GM12878 (cell line): ENCODE data around the gene SLC9C1. TPM values are rescaled to one million over a fixed set of nuclear protein-coding genes. Genes with fewer than 3 reads are reported as not detected.

Source experiments
- ATAC-seq: fragments of 200-7000 bp; cut with Tn5 transposase; 3 replicates; pipeline ENCODE4 v1.9.1; 2020; ENCODE audit warnings: mild to moderate bottlenecking, moderate library complexity
- BruUV-seq: library from RNA; stranded (reverse); fragments of 400-500 nt; replicated peaks from 2 replicates; lab custom pipeline; 2021; lab: Mats Ljungman, UMichigan
- CTCF ChIA-PET: fragments of 300-600 bp; sonication (Branson Sonifier 250); formaldehyde crosslinking; extraction: SDS; loops from one replicate; lab custom pipeline; 2021; ENCODE audit warnings: inconsistent platforms; lab: Yijun Ruan, JAX
- POLR2A ChIA-PET: fragments of 350-600 bp; formaldehyde crosslinking; extraction: SDS; loops from one replicate; lab custom pipeline; 2021; ENCODE audit warnings: inconsistent platforms; lab: Charles Lee
- RAD21 ChIA-PET: fragments of 300-600 bp; sonication (Branson Sonifier 250); formaldehyde crosslinking; loops from one replicate; lab custom pipeline; 2023; ENCODE audit warnings: antibody characterized with exemption; ENCODE audit not compliant: unreplicated experiment; lab: Charles Lee
- SMC1A ChIA-PET: fragments of 300-600 bp; sonication (Branson Sonifier 250); formaldehyde crosslinking; loops from one replicate; lab custom pipeline; 2023; ENCODE audit not compliant: unreplicated experiment, uncharacterized antibody; lab: Charles Lee
- DNase-seq: peaks from one replicate; pipeline ENCODE4 v3.0.0-alpha.2; 2011; ENCODE audit warnings: low read depth, low spot score
- FAIRE-seq: peaks from 3 replicates; lab custom pipeline; 2011; peaks lifted over from hg19 to GRCh38; lab: Jason Lieb, UNC
- H2AFZ ChIP-seq: 2 replicates; pipeline ENCODE4 v1.6.0; 2011; ENCODE audit warnings: low read depth, low read length, control low read depth; ENCODE audit not compliant: control insufficient read depth
- H3K27ac ChIP-seq: 2 replicates; pipeline ENCODE4 v1.5.1; 2011; ENCODE audit warnings: control low read depth; ENCODE audit not compliant: control insufficient read depth, insufficient read depth
- H3K27me3 ChIP-seq, 2 experiments: replicated peaks in 1 of 2; 2 replicates each; pipeline versions ENCODE4 v1.6.0 to v1.6.1; 2011; ENCODE audit warnings: low read length in 1 of 2; ENCODE audit not compliant: control insufficient read depth in 2 of 2, insufficient read depth in 2 of 2
- H3K36me3 ChIP-seq, 2 experiments: 2 replicates each; pipeline ENCODE4 v1.5.1; 2011; ENCODE audit warnings: low read length in 1 of 2; ENCODE audit not compliant: control insufficient read depth in 2 of 2, insufficient read depth in 2 of 2
- H3K4me1 ChIP-seq: 2 replicates; pipeline ENCODE4 v1.6.1; 2011; ENCODE audit warnings: mild to moderate bottlenecking, low read length, moderate library complexity, mixed read lengths; ENCODE audit not compliant: control insufficient read depth, insufficient read depth
- H3K4me2 ChIP-seq: 2 replicates; pipeline ENCODE4 v1.6.0; 2011; ENCODE audit warnings: control low read depth; ENCODE audit not compliant: control insufficient read depth, insufficient read depth
- H3K4me3 ChIP-seq: fragments of 200-600 bp; sonication (generic); 2 replicates; pipeline ENCODE4 v1.5.1; 2016
- H3K79me2 ChIP-seq: 2 replicates; pipeline ENCODE4 v1.6.0; 2011; ENCODE audit warnings: low read length; ENCODE audit not compliant: control insufficient read depth, insufficient read depth
- H3K9ac ChIP-seq: 2 replicates; pipeline ENCODE4 v1.8.0; 2011; ENCODE audit warnings: low read length, control low read depth, mixed read lengths; ENCODE audit not compliant: control insufficient read depth, insufficient read depth
- H3K9me3 ChIP-seq: replicated peaks from 3 replicates; pipeline ENCODE4 v1.5.1; 2011; ENCODE audit warnings: mild to moderate bottlenecking, low read length; ENCODE audit not compliant: control insufficient read depth, insufficient read depth
- H4K20me1 ChIP-seq: 2 replicates; pipeline ENCODE4 v1.6.0; 2011; ENCODE audit not compliant: control insufficient read depth, insufficient read depth
- ATF7 ChIP-seq: fragments of 450-650 bp; IDR thresholded peaks from 2 replicates; pipeline ENCODE4 v1.6.1; 2016; ENCODE audit warnings: low read depth, mild to moderate bottlenecking
- CBX5 ChIP-seq: sonication (generic); IDR thresholded peaks from 2 replicates; pipeline ENCODE4 v1.6.1; 2016; ENCODE audit warnings: low read depth, moderate library complexity, mild to moderate bottlenecking, inconsistent platforms
- EED ChIP-seq: sonication (generic); IDR thresholded peaks from 2 replicates; pipeline ENCODE4 v1.6.1; 2016; ENCODE audit warnings: antibody characterized with exemption, low read depth
- GATAD2B ChIP-seq: fragments of 450-650 bp; conservative IDR thresholded peaks from 2 replicates; pipeline ENCODE4 v1.6.1; 2017; ENCODE audit warnings: low read depth, mild to moderate bottlenecking, moderate library complexity
- HDAC2 ChIP-seq: fragments of 200-600 bp; sonication (generic); IDR thresholded peaks from 2 replicates; pipeline ENCODE4 v1.6.1; 2017
- HDGF ChIP-seq: fragments of 450-650 bp; IDR thresholded peaks from 2 replicates; pipeline ENCODE4 v1.6.1; 2016; ENCODE audit warnings: antibody characterized with exemption
- JUNB ChIP-seq: IDR thresholded peaks from 2 replicates; pipeline ENCODE4 v1.6.1; 2016; ENCODE audit warnings: antibody characterized with exemption, mild to moderate bottlenecking
- MEF2B ChIP-seq: fragments of 450-650 bp; IDR thresholded peaks from 2 replicates; pipeline ENCODE4 v1.6.1; 2018; ENCODE audit warnings: mild to moderate bottlenecking, moderate library complexity; ENCODE audit not compliant: partially characterized antibody, poor library complexity, severe bottlenecking
- MTA2 ChIP-seq: fragments of 450-650 bp; IDR thresholded peaks from 2 replicates; pipeline ENCODE4 v1.6.1; 2016; ENCODE audit warnings: low read depth, mild to moderate bottlenecking, moderate library complexity
- NFXL1 ChIP-seq: fragments of 450-650 bp; IDR thresholded peaks from 2 replicates; pipeline ENCODE4 v1.6.1; 2017; ENCODE audit warnings: antibody characterized with exemption, mild to moderate bottlenecking, borderline replicate concordance
- PAX5 ChIP-seq: IDR thresholded peaks from 2 replicates; pipeline ENCODE4 v1.6.1; 2011; ENCODE audit warnings: low read depth, low read length, borderline replicate concordance
- POLR2AphosphoS5 ChIP-seq: IDR thresholded peaks from 2 replicates; pipeline ENCODE4 v1.6.1; 2011; ENCODE audit warnings: mild to moderate bottlenecking, low read length, inconsistent platforms
- RAD51 ChIP-seq: fragments of 450-650 bp; IDR thresholded peaks from 2 replicates; pipeline ENCODE4 v1.6.1; 2016; ENCODE audit warnings: moderate library complexity, mild to moderate bottlenecking, inconsistent platforms
- in situ Hi-C: fragments of 300-500 bp; cut with MboI; formaldehyde crosslinking; loops from 9 replicates; pipeline ENCODE4 v1.14.3; 2018; ENCODE audit warnings: mixed read lengths
- intact Hi-C: fragments of 100-400 bp; cut with micrococcal nuclease; formaldehyde crosslinking; loops from one replicate; pipeline ENCODE4 v1.14.2; 2022; ENCODE audit not compliant: unreplicated experiment
- polyA plus RNA-seq, 11 experiments: library from polyadenylated mRNA; depleted of rRNA in 4 of 11; unstranded in 6 of 11; stranded (reverse) in 5 of 11; fragments of >200 nt; fragmentation: Nextera tagmentation in 4 of 11; fragmentation: Illumina TruSeq in 1 of 11; extraction: Ambion mirVana in 4 of 11; extraction: Trizol in 1 of 11; gene quantifications; 1 replicate in 1 of 11; 2 replicates in 10 of 11; pipeline versions ENCODE4 v1.2.1 to v1.2.3, GENCODE V29; 2011 to 2016; ENCODE audit warnings: inconsistent platforms in 2 of 11, missing spikeins in 2 of 11, low read depth in 1 of 11
- total RNA-seq, 4 experiments: library from RNA; depleted of rRNA in 3 of 4; stranded (reverse); fragments of >200 nt in 3 of 4; fragmentation: Illumina TruSeq in 1 of 4; extraction: Trizol in 1 of 4; gene quantifications; 2 replicates each; pipeline versions ENCODE4 v1.2.1 to v1.2.3, GENCODE V29; 2013 to 2021
- TF ChIP-seq, protein P1 (sequence below): fragments of 450-650 bp; IDR thresholded peaks from 2 replicates; pipeline ENCODE4 v1.6.1; 2016; ENCODE audit warnings: mild to moderate bottlenecking
- TF ChIP-seq, protein P2 (sequence below): IDR thresholded peaks from 2 replicates; pipeline ENCODE4 v1.6.1; 2011; ENCODE audit warnings: borderline replicate concordance, low read depth, mild to moderate bottlenecking, moderate library complexity, low read length; ENCODE audit not compliant: insufficient read depth, poor library complexity, severe bottlenecking
- TF ChIP-seq, protein P3 (sequence below): fragments of 450-650 bp; IDR thresholded peaks from 2 replicates; pipeline ENCODE4 v1.6.1; 2017; ENCODE audit warnings: mild to moderate bottlenecking, moderate library complexity

SLC9C1 gene
- total and polyA plus RNA-seq, 10 of the 15 experiments (the other 5 are each of a cell fraction or from before 2014, with no cell fraction given): not detected

DNA sequence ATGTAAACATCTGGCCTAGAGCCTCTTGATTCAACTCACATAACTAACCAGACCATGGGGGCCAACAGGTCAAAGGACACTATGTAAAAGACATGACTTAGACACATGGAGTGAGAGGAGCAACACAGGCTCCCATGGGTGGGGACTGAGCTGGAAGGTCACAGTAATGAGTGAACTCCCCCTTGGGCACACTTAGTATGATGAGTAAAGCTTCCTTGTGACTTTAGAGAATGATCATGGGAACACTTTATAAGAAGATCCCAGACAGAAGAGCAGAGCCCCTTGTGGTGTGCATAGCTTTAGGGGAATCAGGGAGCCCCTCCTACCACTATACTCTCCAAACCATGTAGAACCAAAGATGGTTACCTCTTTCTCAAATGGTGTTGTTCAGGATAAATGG lies 171.1 kb downstream of the SLC9C1 start:
- no peak for DNase-seq
- Histone ChIP-seq H3K9me3 (no peaks in the 10 kb centered on the region), H3K36me3 (peaks cover 5 to 16% of the 10 kb centered on the region in 2 experiments; a peak in 2 of 4 replicates), H4K20me1 (no peaks in the 10 kb centered on the region), H3K4me2 (peak overlapping the region; percentile 46; the same call in 1 of the 2 replicates), H3K4me3 (no peak overlapping the region), H3K27me3 (no peaks in the 10 kb centered on the region), H3K79me2 (peaks cover 67% of the 10 kb centered on the region), H3K4me1 (peaks cover 84% of the 10 kb centered on the region), H3K27ac (peak overlapping the region; percentile 91), H3K9ac (peak overlapping the region; percentile 52), H2AFZ (no peak overlapping the region)
- in situ Hi-C loops: no loop called here
- ChIA-PET SMC1A (interaction anchor here (0.8 to 18.5 kb wide), 4 partner anchors 5 to 14 kb away, joined by 3 to 489 read pairs (median 36); partner anchors contain the start of gene GCSAM), RAD21 (interaction anchor here (0.6 to 17.9 kb wide), 5 partner anchors 6 to 364 kb away, joined by 3 to 457 read pairs (median 5); partner anchors contain the start of gene GCSAM), POLR2A (interaction anchor here (0.9 to 2.5 kb wide), 4 partner anchors 9 to 375 kb away, joined by 3 to 9 read pairs (median 3); partner anchors contain the start of gene GCSAM), CTCF (interaction anchor here (0.5 to 18.1 kb wide), 8 partner anchors 5 to 397 kb away, joined by 3 to 226 read pairs (median 4); no protein-coding TSS in a partner anchor)
- intact Hi-C loops: no loop called here
- TSS peak; percentile 4 for BruUV-seq
- no peak for ATAC-seq
- FAIRE-seq: no peak
- TF ChIP-seq POLR2AphosphoS5 (peak; percentile 42), NFXL1 (no peak), MEF2B (peak; percentile 78), CBX5 (no peak), JUNB (no peak), MTA2 (no peak), HDGF (no peak), PAX5 (no peak), EED (no peak), HDAC2 (no peak), ATF7 (no peak), GATAD2B (no peak), RAD51 (peak; percentile 9; the same call in 1 of the 2 replicates)
- TF ChIP-seq, protein P1, sequence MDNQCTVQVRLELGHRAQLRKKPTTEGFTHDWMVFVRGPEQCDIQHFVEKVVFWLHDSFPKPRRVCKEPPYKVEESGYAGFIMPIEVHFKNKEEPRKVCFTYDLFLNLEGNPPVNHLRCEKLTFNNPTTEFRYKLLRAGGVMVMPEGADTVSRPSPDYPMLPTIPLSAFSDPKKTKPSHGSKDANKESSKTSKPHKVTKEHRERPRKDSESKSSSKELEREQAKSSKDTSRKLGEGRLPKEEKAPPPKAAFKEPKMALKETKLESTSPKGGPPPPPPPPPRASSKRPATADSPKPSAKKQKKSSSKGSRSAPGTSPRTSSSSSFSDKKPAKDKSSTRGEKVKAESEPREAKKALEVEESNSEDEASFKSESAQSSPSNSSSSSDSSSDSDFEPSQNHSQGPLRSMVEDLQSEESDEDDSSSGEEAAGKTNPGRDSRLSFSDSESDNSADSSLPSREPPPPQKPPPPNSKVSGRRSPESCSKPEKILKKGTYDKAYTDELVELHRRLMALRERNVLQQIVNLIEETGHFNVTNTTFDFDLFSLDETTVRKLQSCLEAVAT: no peak
- TF ChIP-seq, protein P2, sequence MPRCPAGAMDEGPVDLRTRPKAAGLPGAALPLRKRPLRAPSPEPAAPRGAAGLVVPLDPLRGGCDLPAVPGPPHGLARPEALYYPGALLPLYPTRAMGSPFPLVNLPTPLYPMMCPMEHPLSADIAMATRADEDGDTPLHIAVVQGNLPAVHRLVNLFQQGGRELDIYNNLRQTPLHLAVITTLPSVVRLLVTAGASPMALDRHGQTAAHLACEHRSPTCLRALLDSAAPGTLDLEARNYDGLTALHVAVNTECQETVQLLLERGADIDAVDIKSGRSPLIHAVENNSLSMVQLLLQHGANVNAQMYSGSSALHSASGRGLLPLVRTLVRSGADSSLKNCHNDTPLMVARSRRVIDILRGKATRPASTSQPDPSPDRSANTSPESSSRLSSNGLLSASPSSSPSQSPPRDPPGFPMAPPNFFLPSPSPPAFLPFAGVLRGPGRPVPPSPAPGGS: peak; percentile 47
- TF ChIP-seq, protein P3, sequence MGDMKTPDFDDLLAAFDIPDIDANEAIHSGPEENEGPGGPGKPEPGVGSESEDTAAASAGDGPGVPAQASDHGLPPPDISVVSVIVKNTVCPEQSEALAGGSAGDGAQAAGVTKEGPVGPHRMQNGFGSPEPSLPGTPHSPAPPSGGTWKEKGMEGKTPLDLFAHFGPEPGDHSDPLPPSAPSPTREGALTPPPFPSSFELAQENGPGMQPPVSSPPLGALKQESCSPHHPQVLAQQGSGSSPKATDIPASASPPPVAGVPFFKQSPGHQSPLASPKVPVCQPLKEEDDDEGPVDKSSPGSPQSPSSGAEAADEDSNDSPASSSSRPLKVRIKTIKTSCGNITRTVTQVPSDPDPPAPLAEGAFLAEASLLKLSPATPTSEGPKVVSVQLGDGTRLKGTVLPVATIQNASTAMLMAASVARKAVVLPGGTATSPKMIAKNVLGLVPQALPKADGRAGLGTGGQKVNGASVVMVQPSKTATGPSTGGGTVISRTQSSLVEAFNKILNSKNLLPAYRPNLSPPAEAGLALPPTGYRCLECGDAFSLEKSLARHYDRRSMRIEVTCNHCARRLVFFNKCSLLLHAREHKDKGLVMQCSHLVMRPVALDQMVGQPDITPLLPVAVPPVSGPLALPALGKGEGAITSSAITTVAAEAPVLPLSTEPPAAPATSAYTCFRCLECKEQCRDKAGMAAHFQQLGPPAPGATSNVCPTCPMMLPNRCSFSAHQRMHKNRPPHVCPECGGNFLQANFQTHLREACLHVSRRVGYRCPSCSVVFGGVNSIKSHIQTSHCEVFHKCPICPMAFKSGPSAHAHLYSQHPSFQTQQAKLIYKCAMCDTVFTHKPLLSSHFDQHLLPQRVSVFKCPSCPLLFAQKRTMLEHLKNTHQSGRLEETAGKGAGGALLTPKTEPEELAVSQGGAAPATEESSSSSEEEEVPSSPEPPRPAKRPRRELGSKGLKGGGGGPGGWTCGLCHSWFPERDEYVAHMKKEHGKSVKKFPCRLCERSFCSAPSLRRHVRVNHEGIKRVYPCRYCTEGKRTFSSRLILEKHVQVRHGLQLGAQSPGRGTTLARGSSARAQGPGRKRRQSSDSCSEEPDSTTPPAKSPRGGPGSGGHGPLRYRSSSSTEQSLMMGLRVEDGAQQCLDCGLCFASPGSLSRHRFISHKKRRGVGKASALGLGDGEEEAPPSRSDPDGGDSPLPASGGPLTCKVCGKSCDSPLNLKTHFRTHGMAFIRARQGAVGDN: peak; percentile 78
